SH-SY5Y (cell line): ENCODE results near the gene SELENOM.

Experiments used
- GATA2 ChIP-seq: IDR thresholded peaks from 2 replicates; pipeline ENCODE4 v1.6.1; 2011; ENCODE audit warnings: mild to moderate bottlenecking, low read depth, low read length
- GATA3 ChIP-seq: IDR thresholded peaks from 2 replicates; pipeline ENCODE4 v1.6.1; 2011; ENCODE audit warnings: low read depth, mild to moderate bottlenecking, low read length, moderate library complexity

DNA sequence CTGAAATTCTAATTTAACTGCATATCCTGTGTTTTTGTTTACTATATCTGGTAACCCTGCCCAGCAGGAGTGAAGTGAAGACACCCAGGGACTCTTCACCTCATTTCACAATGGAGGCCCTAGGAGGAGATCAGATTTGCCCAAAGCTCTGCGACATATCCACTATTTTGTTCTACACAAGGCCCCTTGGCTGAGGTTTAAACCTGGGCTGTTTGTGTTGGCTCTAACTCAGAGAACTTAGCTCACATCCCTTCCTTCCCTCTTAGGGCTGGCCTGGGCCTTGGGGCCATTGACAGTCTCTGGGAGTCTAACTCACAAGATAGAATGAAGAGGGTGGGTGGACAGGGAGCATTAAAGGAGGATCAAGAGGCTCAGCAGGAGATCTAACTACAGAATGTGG, 41.1 kb upstream of the SELENOM start:
- TF ChIP-seq GATA2 (no peak), GATA3 (no peak)
